NCI-H1436 treated with DMSO at 0.1 percent for 48 hours (cell line): ENCODE data around the gene SERPINE3.

Experiments
- DNase-seq: peaks from one replicate; lab custom pipeline; 2025; lab: John Stamatoyannopoulos, UW

Gene SERPINE3

DNA sequence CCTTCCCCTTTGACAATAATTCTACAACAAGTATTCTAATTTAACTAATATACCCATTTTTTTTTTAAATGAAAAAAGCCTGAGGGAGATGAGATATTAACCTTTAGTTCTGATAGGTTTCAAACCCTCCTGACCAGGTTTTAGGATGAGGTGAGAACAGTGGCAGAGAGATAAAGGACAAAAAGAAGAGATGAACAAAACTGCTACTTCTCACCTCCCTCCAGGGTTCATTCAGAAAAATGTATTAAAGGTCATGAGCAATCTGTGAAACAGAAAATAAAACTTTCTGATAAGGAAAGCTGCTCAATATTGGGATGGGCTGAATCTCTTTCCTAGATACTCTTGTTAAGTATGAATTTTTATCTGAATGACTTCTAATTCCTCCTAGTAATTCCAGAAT is 24.1 kb downstream of the SERPINE3 start:
- DNase-seq, result no peak

GRCh38 chr13:51364404-51365008 is 25.0 kb downstream of the SERPINE3 start:
- no peak for DNase-seq

- no peak for DNase-seq
Observed at GRCh38 chr13:51370116-51370515, 30.6 kb downstream of the SERPINE3 start.

DNA sequence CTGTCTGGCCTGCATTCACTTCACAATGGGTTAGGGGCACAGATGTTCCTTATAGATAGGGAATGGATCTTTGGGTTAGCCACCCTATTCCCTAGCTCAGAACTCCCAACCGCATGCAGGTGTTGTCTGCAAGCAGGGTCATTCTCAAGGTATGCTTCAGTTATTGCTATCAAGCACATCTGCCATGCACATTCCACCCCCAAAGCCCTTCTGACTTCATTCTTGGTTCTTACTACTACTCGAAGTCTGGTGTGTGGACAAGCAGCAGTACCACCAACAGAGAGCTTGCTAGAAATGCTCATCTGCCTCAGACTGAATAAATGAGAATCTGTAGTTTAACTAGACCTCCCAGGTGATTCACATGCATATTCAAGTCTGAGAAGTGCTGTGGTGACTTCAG is 31.3 kb downstream of the SERPINE3 start:
- no peak for DNase-seq

- DNase-seq, result no peak
Observed at GRCh38 chr13:51371768-51372399, 32.4 kb downstream of the SERPINE3 start.

DNA sequence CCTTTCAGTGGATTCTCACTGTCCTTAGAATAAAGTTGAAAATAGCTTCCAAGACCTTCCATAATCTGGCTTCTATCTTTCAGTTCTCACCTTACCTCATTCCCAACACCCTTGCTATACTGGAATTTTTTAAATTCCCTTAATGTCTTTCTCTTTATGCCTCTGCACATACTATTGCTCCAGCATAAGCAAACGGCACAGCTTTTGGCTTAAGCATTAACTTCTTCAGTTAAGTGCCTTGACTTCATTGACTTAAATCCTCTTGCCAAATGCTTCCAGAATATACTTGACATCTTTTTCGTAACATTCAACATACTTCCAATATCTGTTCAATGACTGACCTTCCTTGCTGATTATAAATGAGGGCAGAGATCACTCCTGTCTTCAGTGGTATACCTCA is 34.0 kb downstream of the SERPINE3 start:
- no peak for DNase-seq

DNA sequence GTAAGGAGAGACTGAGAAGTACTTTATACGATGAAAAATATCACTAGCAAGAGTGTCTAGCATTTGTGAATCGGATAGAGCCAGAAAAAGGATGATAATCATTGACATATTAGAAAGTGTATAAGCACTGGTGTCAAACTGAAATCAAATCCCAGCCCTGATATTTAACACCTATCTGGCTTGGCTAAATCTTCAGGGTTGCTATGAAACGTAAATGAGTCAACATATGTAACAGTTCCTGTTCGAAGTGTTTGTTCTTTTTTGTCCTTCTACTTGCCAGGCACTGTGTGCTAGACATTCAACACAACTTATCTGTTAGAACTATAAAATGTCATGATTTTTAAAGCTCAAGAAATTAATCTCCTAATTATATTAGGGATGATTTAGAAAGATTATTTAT is 40.8 kb downstream of the SERPINE3 start:
- DNase-seq, result no peak

DNA sequence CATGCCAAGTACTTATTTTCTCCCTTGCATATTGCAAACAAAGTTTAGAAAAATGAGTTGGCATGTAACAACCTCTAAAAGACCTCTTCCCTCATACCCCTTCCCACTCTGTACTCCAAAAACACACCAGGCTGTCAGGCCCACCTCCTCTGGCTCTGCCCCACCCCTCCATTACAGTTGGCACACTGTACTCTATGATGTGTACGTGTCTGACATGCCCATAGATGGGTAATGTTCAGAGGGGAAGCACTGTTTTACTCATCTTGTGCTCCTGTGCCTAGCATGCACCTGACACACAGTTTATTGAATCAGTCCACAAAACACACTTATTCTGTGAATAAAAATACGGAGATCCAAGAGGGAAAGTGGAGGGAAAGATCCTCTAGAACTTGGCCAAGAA is 45.6 kb downstream of the SERPINE3 start:
- DNase-seq, result no peak

GRCh38 chr13:51394724-51395123 is 55.2 kb downstream of the SERPINE3 start:
- DNase-seq, result no peak

GRCh38 chr13:51396352-51396751 is 56.9 kb downstream of the SERPINE3 start:
- no peak for DNase-seq

GRCh38 chr13:51397262-51397941 is 57.9 kb downstream of the SERPINE3 start:
- DNase-seq, result no peak

DNA sequence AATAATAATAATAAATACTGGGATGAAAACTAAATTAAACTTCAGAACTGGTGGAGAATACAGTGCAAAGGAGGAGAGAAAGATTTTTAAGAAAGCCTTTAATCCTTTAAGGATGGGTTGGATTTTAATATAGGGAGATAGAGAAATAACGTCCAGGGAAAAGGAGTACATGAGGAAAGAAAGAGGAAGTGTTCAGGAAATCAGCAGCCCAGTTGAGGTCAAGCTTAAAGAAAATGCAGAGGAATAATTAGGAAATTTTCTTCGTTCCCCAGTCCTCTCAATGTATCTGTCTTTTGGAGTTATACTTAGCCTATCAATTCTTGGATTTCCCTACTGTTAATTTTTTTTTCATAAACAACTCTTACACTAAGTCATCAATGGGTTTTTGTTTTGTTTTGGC is 65.7 kb downstream of the SERPINE3 start:
- no peak for DNase-seq

GRCh38 chr13:51412431-51412830 is 72.9 kb downstream of the SERPINE3 start:
- DNase-seq, result no peak
